GM12875 (cell line): ENCODE measurements around the gene LAMA2.

ENCODE experiments used
- H3K4me3 ChIP-seq: one replicate; pipeline ENCODE4 v1.5.1; 2011; ENCODE audit warnings: low read depth, low read length, control low read depth
- TF ChIP-seq, protein P1 (sequence below): IDR thresholded peaks from 2 replicates; pipeline ENCODE4 v1.5.1; 2011; ENCODE audit warnings: low read depth, mild to moderate bottlenecking, control low read depth, inconsistent platforms, low read length, moderate library complexity, borderline replicate concordance; ENCODE audit not compliant: insufficient read depth

Gene LAMA2

DNA sequence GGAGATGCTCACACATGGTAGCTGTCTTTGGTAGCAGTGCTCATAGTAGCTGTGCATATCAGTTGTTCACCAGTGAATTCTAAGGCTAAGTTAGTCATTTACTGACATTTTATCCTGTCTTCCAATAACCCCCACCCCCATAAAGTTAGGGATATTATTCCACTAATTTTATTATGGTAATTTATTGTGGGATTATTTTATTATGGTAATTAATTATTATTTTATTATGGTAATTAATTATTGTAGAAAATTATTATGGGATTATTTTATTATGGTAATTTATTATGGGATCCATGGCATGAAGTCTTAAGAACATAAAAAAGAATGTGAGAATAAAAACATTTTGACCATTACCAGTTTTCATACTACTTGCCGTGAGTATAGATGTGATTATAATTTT, 406.5 kb downstream of the LAMA2 start:
- TF ChIP-seq, protein P1, sequence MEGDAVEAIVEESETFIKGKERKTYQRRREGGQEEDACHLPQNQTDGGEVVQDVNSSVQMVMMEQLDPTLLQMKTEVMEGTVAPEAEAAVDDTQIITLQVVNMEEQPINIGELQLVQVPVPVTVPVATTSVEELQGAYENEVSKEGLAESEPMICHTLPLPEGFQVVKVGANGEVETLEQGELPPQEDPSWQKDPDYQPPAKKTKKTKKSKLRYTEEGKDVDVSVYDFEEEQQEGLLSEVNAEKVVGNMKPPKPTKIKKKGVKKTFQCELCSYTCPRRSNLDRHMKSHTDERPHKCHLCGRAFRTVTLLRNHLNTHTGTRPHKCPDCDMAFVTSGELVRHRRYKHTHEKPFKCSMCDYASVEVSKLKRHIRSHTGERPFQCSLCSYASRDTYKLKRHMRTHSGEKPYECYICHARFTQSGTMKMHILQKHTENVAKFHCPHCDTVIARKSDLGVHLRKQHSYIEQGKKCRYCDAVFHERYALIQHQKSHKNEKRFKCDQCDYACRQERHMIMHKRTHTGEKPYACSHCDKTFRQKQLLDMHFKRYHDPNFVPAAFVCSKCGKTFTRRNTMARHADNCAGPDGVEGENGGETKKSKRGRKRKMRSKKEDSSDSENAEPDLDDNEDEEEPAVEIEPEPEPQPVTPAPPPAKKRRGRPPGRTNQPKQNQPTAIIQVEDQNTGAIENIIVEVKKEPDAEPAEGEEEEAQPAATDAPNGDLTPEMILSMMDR = no peak
- H3K4me3 ChIP-seq = no peak overlapping the region

DNA sequence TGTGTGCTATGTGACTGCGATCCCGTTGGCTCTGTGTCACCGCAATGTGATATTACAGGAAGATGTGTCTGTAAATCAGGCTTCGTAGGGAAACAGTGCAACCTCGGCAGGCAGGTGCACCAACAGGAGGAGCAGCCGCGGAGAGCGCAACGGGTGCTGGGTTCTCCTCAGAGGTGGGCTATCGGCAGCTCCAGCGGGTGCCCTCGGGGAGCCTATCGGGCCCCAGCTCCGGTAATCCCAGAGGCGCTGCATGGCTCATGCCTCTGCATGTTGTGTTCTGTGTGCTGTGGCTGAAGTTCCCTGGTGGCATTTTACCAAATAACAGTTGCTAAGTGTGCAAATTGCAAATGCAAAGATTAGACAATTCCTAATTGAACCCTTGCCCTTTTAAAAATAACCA, 409.9 kb downstream of the LAMA2 start:
- no peak overlapping the region for H3K4me3 ChIP-seq
- TF ChIP-seq, protein P1 = no peak

DNA sequence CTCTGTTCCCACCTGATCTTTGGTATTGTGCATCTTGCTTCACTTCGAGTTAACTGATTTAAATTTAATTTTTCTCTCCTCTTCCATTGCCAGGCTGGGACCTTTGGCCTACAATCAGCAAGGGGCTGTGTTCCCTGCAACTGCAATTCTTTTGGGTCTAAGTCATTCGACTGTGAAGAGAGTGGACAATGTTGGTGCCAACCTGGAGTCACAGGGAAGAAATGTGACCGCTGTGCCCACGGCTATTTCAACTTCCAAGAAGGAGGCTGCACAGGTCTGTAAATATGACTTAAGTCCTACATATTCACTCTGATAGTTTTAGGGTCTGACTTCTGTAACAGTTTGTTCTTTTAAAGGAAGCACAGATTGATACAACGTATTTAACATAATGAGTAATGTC, 414.7 kb downstream of the LAMA2 start:
- TF ChIP-seq, protein P1 = no peak
- H3K4me3 ChIP-seq = no peak overlapping the region

DNA sequence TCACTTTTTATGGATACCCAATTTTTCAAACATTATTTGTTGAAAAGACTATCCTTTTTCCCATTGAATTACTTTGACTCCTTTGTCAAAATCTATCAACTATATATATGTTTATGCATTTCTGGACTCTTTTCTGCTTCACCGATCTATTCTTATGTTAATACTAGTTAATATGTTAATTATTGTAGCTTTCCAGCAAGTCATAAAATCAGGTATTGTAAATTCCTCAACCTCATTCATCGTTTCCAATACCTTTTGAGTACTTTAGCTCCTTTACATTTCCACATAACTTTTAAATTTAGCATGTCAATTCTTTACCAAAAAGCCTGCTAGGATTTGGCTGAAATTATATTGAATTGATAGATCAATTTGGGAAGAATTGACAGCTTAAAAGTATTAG, 419.7 kb downstream of the LAMA2 start:
- H3K4me3 ChIP-seq = no peak overlapping the region
- TF ChIP-seq, protein P1 = no peak

DNA sequence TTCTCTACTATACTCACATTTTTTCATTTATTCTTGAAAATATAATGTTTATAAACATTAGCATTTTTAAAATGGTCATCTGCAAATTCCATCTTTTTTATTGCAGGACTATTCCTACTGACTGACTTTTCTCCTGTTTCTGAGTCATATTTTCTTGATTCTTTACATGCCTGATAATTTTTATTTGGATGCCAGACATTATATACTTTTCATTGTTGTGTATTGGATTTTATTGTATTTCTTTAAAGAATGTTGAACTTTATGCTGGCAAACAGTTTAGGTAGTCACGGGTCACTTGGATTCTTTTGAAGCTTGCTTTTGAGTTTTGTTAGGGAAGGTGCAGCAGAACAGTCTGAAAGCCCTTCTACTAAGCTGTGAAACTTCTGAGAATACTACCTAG, 423.9 kb downstream of the LAMA2 start:
- no peak overlapping the region for H3K4me3 ChIP-seq
- TF ChIP-seq, protein P1 = no peak

DNA sequence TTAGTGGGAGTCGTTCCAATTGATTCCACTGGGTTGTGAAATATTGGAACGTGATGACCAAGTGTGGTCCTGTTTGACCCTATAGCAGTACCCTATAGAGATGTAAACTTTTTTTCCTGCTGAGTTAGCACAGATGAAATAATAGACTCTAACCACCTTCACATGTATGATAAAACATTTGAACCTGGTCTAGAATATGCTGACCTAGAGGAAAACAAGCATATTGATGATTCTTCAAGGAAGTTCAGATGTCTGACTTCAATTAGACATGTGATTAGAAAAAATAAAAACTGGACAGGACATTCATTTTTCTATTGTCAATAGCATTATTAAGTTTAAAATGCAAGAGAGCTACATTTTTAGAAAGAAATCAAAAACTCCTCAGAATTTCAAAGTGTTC, 424.9 kb downstream of the LAMA2 start:
- no peak overlapping the region for H3K4me3 ChIP-seq
- TF ChIP-seq, protein P1 = no peak

DNA sequence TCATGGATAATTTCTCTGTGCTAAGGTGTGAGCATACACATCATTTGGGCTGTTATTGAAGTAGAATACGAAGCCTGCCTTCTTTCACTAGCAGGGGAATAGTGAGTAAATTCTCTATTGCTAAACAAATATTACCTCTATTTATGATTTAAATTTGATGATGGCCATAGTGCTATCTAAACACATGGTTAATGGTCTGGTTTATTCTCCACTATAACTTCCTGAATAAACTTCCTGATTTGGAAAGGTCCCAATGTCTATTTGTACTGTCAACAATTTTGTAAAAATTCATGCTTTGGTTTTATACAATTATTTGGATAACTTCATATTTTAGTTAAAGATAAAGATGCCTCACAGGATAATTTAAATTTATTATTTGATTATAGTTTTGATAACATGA, 426.2 kb downstream of the LAMA2 start:
- no peak overlapping the region for H3K4me3 ChIP-seq
- TF ChIP-seq, protein P1 = no peak
